ENCODE results near the gene COL16A1.

GRCh38 chr1:31607360-31607759 is 96.5 kb downstream of the COL16A1 start:
- no peak for TF ChIP-seq CTCF (conservative IDR thresholded peaks at IDR 0.05)
- no peak for TF ChIP-seq ZFX (IDR thresholded peaks at IDR 0.05)
